Mesothelial cell of epicardium (in vitro differentiated cells): ENCODE data around the gene KRTAP5-5. TPM values are rescaled to one million over a fixed set of nuclear protein-coding genes. Genes with fewer than 3 reads are reported as not detected.
"Not testable (repeated sequence)": the region's sequence is repeated elsewhere in the genome, so short reads cannot be mapped to it uniquely, and the experiment has no call there.

Experiments used
- DNase-seq, 2 experiments: peaks; one replicate each; pipeline ENCODE4 v3.0.0; 2021; ENCODE audit warnings: low spot score in 2 of 2; ENCODE audit not compliant: unreplicated experiment in 2 of 2
- H3K27ac Mint-ChIP-seq: 2 replicates; pipeline ENCODE4 v1.8.0; 2021; ENCODE audit warnings: mixed read lengths
- H3K27me3 Mint-ChIP-seq: 2 replicates; pipeline ENCODE4 v1.8.0; 2021; ENCODE audit warnings: low read depth, mixed read lengths
- H3K36me3 Mint-ChIP-seq: 2 replicates; pipeline ENCODE4 v1.8.0; 2021; ENCODE audit warnings: mixed read lengths
- H3K4me1 Mint-ChIP-seq: 2 replicates; pipeline ENCODE4 v1.8.0; 2021; ENCODE audit warnings: mixed read lengths
- H3K4me3 Mint-ChIP-seq: 2 replicates; pipeline ENCODE4 v1.8.0; 2021; ENCODE audit warnings: mild to moderate bottlenecking, moderate library complexity, mixed read lengths
- H3K9me3 Mint-ChIP-seq: 2 replicates; pipeline ENCODE4 v1.8.0; 2021; ENCODE audit warnings: mixed read lengths
- total RNA-seq: library from RNA; stranded (reverse); gene quantifications from 3 replicates; pipeline ENCODE4 v1.2.1, GENCODE V29; 2021
- TF ChIP-seq, protein P1 (sequence below): fragments of 200-600 bp; sonication (generic); IDR thresholded peaks from one replicate; pipeline ENCODE4 v1.5.0; 2021; ENCODE audit warnings: antibody characterized with exemption; ENCODE audit not compliant: unreplicated experiment

Gene KRTAP5-5
- total RNA-seq, 1 donor from 2014 or later: not detected

DNA sequence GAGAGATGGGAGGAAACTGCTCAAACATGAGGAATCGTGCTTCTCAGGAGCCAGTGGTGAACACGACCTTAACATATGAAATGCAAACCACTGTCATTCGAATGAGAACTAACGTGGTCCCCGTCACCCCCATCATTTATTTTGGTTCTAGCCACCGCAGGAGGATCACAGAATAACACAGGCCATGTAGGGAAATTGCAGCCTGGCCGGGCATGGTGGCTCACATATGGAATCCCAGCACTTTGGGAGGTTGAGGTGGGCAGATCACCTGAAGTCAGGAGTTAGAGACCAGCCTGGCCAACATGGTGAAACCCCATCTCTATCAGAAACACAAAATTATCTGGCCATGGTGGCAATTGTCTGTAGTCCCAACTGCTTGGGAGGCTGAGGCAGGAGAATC, 27.1 kb downstream of the KRTAP5-5 start:
- Mint-ChIP-seq H3K4me3 (no peak overlapping the region), H3K9me3 (no peaks in the 10 kb centered on the region), H3K27me3 (peaks cover 20% of the 10 kb centered on the region), H3K36me3 (no peaks in the 10 kb centered on the region), H3K4me1 (peaks cover 15% of the 10 kb centered on the region), H3K27ac (no peak overlapping the region)
- TF ChIP-seq, protein P1, sequence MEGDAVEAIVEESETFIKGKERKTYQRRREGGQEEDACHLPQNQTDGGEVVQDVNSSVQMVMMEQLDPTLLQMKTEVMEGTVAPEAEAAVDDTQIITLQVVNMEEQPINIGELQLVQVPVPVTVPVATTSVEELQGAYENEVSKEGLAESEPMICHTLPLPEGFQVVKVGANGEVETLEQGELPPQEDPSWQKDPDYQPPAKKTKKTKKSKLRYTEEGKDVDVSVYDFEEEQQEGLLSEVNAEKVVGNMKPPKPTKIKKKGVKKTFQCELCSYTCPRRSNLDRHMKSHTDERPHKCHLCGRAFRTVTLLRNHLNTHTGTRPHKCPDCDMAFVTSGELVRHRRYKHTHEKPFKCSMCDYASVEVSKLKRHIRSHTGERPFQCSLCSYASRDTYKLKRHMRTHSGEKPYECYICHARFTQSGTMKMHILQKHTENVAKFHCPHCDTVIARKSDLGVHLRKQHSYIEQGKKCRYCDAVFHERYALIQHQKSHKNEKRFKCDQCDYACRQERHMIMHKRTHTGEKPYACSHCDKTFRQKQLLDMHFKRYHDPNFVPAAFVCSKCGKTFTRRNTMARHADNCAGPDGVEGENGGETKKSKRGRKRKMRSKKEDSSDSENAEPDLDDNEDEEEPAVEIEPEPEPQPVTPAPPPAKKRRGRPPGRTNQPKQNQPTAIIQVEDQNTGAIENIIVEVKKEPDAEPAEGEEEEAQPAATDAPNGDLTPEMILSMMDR: no peak
- DNase-seq: no peak

DNA sequence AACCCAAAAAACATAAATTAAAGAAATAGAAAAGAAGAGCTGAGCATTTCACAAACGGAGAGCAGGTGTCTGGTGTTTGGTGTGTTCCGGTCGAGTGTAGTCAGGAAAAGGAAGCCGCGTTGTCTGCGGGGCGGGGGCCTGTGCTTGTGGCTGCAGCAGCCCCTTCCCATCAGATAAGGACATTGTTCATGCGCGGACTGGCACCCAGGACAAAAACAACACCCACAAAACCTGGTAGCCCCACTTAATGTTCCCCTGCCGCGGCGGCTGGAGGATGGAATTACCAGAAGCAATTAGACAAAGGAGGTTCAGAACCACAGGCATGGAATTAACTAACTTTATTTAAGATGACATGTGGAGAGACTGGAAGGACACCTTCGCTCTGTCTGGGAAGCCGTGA, 29.9 kb downstream of the KRTAP5-5 start:
- peaks cover 23% of the 10 kb centered on the region for H3K27me3 Mint-ChIP-seq
- H3K27ac Mint-ChIP-seq: no peak overlapping the region
- TF ChIP-seq, protein P1: no peak

DNA sequence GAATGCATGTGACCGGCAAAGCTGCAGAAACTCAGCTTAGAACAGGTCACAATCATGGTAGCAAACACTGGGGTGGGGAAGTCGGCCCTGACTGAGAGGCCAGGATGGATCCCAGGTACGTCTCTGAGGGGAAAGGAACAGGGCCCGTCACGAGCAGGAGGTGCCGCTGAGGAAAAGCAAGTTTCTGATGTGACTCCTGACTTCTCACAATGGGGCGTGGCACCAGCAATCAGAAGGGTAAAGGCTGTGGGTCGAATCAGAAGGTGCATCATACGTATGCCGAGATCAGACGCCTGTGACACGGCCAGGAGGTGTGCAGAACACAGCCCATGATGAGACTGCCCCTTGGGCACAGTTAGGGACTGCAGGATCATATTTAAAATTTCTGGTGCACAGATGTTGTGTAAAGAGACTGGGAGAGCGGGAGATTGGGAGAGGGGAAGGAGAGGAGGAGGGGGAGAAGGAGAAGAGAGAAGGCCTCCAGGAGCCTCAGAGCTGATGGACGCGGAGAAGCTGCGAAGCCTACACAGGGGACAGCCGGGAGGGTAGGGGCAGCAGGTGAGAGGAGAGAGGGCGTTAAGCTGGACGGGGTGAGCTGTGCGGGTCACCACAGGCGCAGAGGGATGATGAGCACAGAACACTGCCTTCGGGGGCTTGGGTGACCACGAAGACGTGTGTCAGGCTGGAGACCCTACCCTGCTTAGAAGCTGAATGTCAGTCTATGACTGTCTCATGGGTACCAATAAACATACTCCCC, 30.7 kb downstream of the KRTAP5-5 start:
- H3K27ac Mint-ChIP-seq: peak overlapping the region; percentile 8
- no peaks in the 10 kb centered on the region for H3K36me3 Mint-ChIP-seq
- no peaks in the 10 kb centered on the region for H3K9me3 Mint-ChIP-seq
- no peak overlapping the region for H3K4me3 Mint-ChIP-seq
- no peak for DNase-seq
- TF ChIP-seq, protein P1: no peak
- H3K4me1 Mint-ChIP-seq: peaks cover 3% of the 10 kb centered on the region
- peaks cover 24% of the 10 kb centered on the region for H3K27me3 Mint-ChIP-seq

More for the DNA sequence above, 29.9 kb downstream of the KRTAP5-5 start:
- no peaks in the 10 kb centered on the region for H3K36me3 Mint-ChIP-seq
- H3K9me3 Mint-ChIP-seq: no peaks in the 10 kb centered on the region
- DNase-seq: no peak
- H3K4me1 Mint-ChIP-seq: peaks cover 8% of the 10 kb centered on the region
- no peak overlapping the region for H3K4me3 Mint-ChIP-seq

DNA sequence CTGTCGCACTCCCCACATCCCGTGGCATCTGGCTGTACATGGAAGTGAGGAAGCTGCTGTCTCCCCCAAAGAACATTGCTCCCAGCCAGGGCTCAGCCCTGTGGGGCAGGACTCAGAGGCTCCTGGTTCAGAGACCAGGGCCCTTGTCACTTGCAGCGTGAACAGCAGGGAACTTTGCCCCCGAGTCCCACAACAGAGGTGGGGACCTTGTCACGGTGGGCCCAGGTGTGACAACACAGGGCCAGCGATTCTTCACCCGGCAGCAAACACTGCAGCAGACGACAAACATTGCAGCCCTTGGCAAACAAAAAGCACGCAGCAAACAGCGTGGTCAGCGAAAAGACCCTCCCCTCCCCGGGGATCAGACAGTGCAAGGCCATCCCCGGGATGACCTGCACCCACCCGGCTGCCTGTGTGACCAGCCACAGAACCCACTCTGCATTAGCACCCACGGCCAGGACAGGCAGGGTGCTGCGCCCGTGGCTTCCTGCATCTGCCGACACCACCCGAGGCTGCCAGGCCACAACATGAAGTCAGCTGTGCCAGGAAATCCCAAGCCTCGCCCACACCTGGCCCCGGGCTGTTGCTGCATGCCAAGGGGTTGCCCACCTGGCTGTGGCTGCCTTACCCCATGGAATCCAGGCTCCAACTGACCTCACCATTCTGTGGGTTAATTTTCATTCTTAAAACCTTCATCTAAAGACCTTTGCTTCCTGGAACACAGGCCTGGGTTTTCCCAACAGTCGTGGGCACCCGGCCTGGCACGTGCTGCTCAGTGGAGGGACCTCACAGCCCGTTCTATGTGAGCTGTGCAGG, 32.1 kb downstream of the KRTAP5-5 start:
- H3K36me3 Mint-ChIP-seq, H3K4me1 Mint-ChIP-seq, DNase-seq, H3K4me3 Mint-ChIP-seq, H3K9me3 Mint-ChIP-seq, H3K27ac Mint-ChIP-seq: not testable (repeated sequence)
- H3K27me3 Mint-ChIP-seq: peaks cover 25% of the 10 kb centered on the region

DNA sequence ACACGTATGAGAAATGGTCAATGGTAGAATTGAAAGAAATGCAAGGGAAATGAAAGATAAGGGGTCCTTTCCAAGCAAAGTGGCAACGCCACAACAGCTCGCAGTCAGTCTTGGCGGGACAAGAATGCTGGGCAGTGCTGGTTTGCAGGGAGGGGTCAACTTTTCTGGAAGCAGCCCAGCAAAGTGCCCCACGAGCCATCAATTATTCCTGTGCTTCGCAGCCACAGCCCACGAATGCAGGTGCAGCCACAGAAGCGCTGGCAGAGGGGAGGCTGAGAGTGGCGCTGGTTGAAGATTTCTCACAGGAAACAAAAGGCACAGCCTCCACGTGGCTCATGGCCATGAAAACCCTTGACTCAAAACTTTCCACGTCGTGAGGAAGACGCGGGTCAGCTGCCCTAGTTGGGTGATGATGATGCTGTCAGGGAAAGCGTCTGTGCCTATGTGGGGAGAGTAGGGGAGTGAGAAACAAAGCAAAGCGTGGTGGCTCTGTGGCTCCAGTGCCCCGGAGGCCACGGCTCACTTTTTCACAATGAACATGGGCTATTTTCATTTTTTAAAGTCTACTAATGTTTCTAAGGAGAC, 33.2 kb downstream of the KRTAP5-5 start:
- H3K27me3 Mint-ChIP-seq: peaks cover 25% of the 10 kb centered on the region
- H3K27ac Mint-ChIP-seq, H3K4me1 Mint-ChIP-seq, H3K4me3 Mint-ChIP-seq, H3K36me3 Mint-ChIP-seq, DNase-seq, H3K9me3 Mint-ChIP-seq: not testable (repeated sequence)

DNA sequence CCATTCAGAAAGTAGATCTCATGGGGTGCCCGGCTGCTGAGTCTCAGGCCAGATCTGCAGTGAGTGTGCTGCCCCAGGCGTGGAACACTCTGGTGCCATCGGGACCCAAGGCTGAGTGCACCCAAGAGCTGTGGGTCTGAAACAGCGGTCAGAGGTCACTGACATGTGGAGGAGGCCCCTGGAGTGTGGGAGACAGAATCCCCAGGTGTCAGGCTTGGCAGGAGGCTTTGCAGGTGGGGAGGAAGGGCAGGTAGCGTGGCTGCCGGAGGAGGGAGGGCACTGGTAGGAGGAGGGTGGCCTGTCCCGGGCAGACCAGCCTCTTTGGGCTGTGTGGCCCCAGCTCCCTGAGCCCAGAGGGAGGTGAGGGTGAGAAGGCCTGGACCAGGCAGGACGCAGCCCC, 35.7 kb downstream of the KRTAP5-5 start:
- H3K27me3 Mint-ChIP-seq: peaks cover 35% of the 10 kb centered on the region
- H3K27ac Mint-ChIP-seq: peak overlapping the region; percentile 47
- no peaks in the 10 kb centered on the region for H3K36me3 Mint-ChIP-seq
- no peak overlapping the region for H3K4me3 Mint-ChIP-seq
- H3K4me1 Mint-ChIP-seq: peaks cover 18% of the 10 kb centered on the region
- DNase-seq: no peak
- TF ChIP-seq, protein P1: no peak
- no peaks in the 10 kb centered on the region for H3K9me3 Mint-ChIP-seq
